AG10803 (cell line): ENCODE measurements around the gene GUCY2C.

Source experiments
- DNase-seq: peaks from one replicate; pipeline ENCODE4 v3.0.0; 2010; ENCODE audit warnings: low read depth
- H3K4me3 ChIP-seq: 2 replicates; pipeline ENCODE4 v1.5.1; 2011; ENCODE audit warnings: mild to moderate bottlenecking, low read length, control low read depth
- CTCF ChIP-seq: conservative IDR thresholded peaks from 2 replicates; pipeline ENCODE4 v1.5.1; 2011; ENCODE audit warnings: mild to moderate bottlenecking, low read length, control low read depth, inconsistent platforms

GUCY2C gene

GRCh38 chr12:14716848-14717444 lies 20.5 kb upstream of the GUCY2C start:
- DNase-seq, result peak; percentile 45
- peak; percentile 76 for TF ChIP-seq CTCF
- H3K4me3 ChIP-seq, result no peak overlapping the region

DNA sequence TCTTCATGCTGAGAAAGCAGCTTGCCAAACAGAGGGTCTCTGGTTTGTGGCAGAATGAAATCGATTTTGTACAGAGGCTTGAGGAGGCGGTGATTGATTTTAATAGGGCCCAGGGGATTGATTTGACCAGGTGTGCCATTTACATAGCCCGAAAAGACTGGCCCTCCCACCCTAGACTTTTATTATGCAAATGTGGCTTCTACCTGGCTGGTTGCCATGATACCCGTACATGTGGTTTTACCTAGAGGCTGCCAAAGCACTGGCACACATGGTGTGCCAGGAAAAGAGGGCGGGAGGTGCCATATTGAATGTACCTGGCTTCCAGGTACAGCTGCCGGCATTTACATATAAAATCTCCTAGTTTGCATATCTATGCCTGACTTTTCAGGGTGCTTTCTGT lies 18.0 kb upstream of the GUCY2C start:
- no peak overlapping the region for H3K4me3 ChIP-seq
- no peak for TF ChIP-seq CTCF
- DNase-seq, result no peak

GRCh38 chr12:14710632-14711320 lies 14.4 kb upstream of the GUCY2C start:
- DNase-seq, result no peak
- H3K4me3 ChIP-seq, result no peak overlapping the region
- TF ChIP-seq CTCF, result no peak

- no peak overlapping the region for H3K4me3 ChIP-seq
- no peak for TF ChIP-seq CTCF
- no peak for DNase-seq
Measured at GRCh38 chr12:14701809-14702568, 5.6 kb upstream of the GUCY2C start.

- no peak overlapping the region for H3K4me3 ChIP-seq
Measured at GRCh38 chr12:14700935-14701334, 4.5 kb upstream of the GUCY2C start.

DNA sequence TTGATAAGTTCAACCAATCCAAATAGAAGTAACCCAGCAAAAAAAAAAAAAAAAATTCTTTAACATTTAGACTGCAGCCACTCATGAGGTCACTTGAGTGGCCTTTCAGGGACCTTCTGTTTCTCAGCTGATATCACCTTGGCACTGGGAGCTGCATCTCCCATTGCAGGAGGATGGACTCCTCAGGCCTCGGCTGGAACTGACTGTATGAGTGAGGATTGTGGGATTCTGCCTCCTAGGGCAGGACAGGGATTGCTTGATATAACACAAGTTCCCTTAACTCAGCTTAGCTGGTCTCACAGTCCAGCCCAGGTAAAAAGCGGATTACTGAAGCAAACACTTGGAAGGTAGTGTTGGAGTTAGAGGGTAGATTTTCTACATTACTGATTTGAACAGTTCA lies 3.5 kb upstream of the GUCY2C start:
- DNase-seq, result no peak
- H3K4me3 ChIP-seq, result no peak overlapping the region
- TF ChIP-seq CTCF, result no peak

More at GRCh38 chr12:14700935-14701334, 4.5 kb upstream of the GUCY2C start:
- no peak for DNase-seq
- TF ChIP-seq CTCF, result no peak
